Left ventricle myocardium inferior (tissue), 1 donor: ENCODE measurements around the gene BCR. TPM values are rescaled to one million over a fixed set of nuclear protein-coding genes. Genes with fewer than 3 reads are reported as not detected.
"Not testable (repeated sequence)": the region's sequence is repeated elsewhere in the genome, so short reads cannot be mapped to it uniquely, and the experiment has no call there.

Experiments
- DNase-seq: peaks from one replicate; pipeline ENCODE4 v3.0.0-alpha.2; 2020
- H3K27ac ChIP-seq: fragments of 200-600 bp; replicated peaks from 2 replicates; pipeline ENCODE4 v1.8.0; 2021
- H3K27me3 ChIP-seq: fragments of 200-600 bp; 2 replicates; pipeline ENCODE4 v1.8.0; 2021; ENCODE audit warnings: low read depth
- H3K36me3 ChIP-seq: fragments of 200-600 bp; 2 replicates; pipeline ENCODE4 v1.8.0; 2021
- H3K4me1 ChIP-seq: fragments of 200-600 bp; 2 replicates; pipeline ENCODE4 v1.8.0; 2021
- H3K4me3 ChIP-seq: fragments of 200-600 bp; 2 replicates; pipeline ENCODE4 v1.8.0; 2021; ENCODE audit warnings: mild to moderate bottlenecking, moderate library complexity
- H3K9me3 ChIP-seq: fragments of 200-600 bp; replicated peaks from 2 replicates; pipeline ENCODE4 v1.8.0; 2021
- CTCF ChIP-seq: fragments of 200-600 bp; IDR thresholded peaks from 2 replicates; pipeline ENCODE4 v1.8.0; 2021; ENCODE audit warnings: antibody characterized with exemption, mild to moderate bottlenecking, borderline replicate concordance
- intact Hi-C: fragments of 100-400 bp; cut with micrococcal nuclease; formaldehyde crosslinking; loops from one replicate; pipeline ENCODE4 v1.11.0; 2022
- total RNA-seq: library from RNA; stranded (reverse); fragmentation: NEBNext Ultra II Directional; extraction: Animal tissue kit (Norgen Biotek cat#: 25700); gene quantifications from one replicate; pipeline ENCODE4 v1.2.1, GENCODE V29; 2021
- donor health status: DM: no; HTN: yes; CAD: no; lungs with severe emphysema.

BCR gene
- total RNA-seq, 1 donor from 2014 or later, result 26.7 TPM

GRCh38 chr22:23325183-23325582, 144.9 kb downstream of the BCR start:
- Histone ChIP-seq H3K9me3 (no peaks in the 10 kb centered on the region), H3K36me3 (no peaks in the 10 kb centered on the region), H3K27ac (no peak overlapping the region), H3K27me3 (peaks cover 6% of the 10 kb centered on the region), H3K4me3 (no peak overlapping the region), H3K4me1 (no peaks in the 10 kb centered on the region)
- TF ChIP-seq CTCF, result no peak
- DNase-seq, result no peak
- intact Hi-C loops, result no loop called here

DNA sequence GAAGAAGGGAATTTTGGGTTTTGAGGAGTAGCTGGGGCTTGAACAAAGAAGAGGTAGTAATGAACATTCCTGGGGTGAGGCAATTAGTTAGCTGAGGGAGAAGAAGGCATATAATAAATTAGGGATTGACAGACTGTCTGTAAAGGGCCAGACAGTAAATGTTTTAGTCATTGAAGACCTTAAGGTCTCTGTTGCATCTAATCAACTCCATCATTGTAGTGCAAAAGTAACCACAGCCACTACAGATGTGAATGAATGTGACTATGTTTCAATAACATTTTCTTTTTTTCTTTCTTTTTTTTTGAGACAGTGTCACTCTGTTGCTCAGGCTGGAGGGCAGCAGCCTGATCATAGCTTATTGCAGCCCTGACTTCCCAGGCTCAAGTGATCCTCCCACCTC, 153.5 kb downstream of the BCR start:
- intact Hi-C loops, DNase-seq, H3K27ac ChIP-seq, H3K9me3 ChIP-seq, H3K36me3 ChIP-seq, H3K27me3 ChIP-seq, H3K4me3 ChIP-seq, H3K4me1 ChIP-seq: not testable (repeated sequence)

DNA sequence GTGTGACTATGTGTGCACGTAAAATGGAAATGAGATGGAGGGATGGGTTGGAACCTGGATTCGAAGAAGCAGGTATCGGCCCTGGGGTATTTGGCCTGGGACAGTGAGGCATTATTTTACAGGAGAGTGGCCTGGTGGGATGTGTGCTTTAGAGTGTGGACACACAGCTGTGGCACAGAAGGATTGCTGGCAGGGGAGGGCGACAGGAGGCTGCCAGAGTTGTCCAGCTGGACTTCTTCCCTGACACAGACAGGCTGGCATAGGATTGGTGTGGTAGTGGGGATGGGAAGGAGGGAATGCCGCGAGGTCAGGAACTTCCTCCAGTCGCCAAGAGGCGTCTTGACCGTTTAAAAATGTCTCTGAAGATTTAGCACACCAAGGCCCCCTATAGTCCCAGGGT, 157.4 kb downstream of the BCR start:
- intact Hi-C loops, H3K27me3 ChIP-seq: not testable (repeated sequence)

DNA sequence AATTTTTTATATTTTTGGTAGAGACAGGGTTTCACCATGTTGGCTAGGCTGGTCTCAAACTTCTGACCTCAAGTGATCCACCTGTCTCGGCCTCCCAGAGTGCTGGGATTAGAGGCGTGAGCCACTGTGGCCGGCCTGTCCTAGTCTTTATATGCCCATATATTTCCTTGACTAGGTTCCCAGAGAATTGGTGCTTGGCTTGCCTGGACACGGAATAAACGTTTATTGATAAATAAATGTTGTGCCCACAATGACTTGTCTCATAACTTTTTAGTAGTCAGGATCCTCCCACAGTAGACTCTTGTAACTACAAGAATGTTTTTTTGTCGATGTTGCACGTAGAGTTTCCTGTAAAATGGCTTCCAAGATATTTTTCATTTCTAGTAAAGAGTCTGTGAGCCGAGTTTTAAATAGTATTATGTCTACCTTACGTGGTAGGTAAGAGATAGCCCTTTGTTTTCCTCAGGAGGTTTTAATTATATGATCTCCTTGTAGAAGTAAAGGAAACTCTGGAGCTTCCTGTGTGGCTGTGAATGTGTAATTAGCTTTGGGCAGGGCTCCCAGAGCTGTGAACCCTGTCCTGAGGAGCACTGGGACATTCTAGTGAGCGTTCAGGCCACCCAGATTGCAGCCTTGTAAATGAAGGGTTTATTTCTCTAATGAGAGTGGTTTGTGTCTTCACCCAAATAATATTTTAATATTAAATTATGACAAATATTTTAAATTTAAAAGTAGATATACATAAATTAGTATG, 161.8 kb downstream of the BCR start:
- H3K4me1 ChIP-seq, DNase-seq, intact Hi-C loops, H3K27me3 ChIP-seq, H3K27ac ChIP-seq, H3K4me3 ChIP-seq, H3K9me3 ChIP-seq, H3K36me3 ChIP-seq: not testable (repeated sequence)

More for the DNA sequence above, 157.4 kb downstream of the BCR start:
- H3K9me3 ChIP-seq, H3K4me1 ChIP-seq, DNase-seq, H3K27ac ChIP-seq, H3K4me3 ChIP-seq, H3K36me3 ChIP-seq: not testable (repeated sequence)

DNA sequence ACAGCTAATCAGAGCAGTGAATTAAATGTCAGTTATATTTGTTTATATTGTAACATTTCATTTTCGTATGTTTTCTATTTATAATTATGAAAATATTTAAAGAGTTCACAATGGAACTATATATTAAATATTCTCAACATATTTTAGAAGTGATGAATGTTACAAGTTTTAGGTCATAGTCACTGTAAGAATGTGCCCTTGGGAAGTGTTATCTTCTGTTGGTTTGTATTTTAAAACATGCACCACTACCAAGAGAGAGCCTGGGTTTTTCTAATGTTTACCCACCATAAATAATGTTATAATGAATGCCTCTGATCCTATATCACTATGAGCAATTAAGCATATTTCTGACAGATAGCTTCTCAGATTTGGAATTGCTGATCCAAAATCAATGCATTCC, 171.0 kb downstream of the BCR start:
- H3K27me3 ChIP-seq, result peaks cover 26% of the 10 kb centered on the region
- intact Hi-C loops, result no loop called here
- no peak for TF ChIP-seq CTCF
- no peak for DNase-seq
- no peaks in the 10 kb centered on the region for H3K4me1 ChIP-seq
- H3K27ac ChIP-seq, result no peak overlapping the region
- no peaks in the 10 kb centered on the region for H3K9me3 ChIP-seq
- no peak overlapping the region for H3K4me3 ChIP-seq
- H3K36me3 ChIP-seq, result no peaks in the 10 kb centered on the region

- H3K4me3 ChIP-seq, result no peak overlapping the region
- DNase-seq, result no peak
- no peaks in the 10 kb centered on the region for H3K4me1 ChIP-seq
- intact Hi-C loops, result no loop called here
- no peaks in the 10 kb centered on the region for H3K9me3 ChIP-seq
- no peak overlapping the region for H3K27ac ChIP-seq
- H3K36me3 ChIP-seq, result no peaks in the 10 kb centered on the region
- TF ChIP-seq CTCF, result no peak
- peaks cover 33% of the 10 kb centered on the region for H3K27me3 ChIP-seq
These were observed 172.7 kb downstream of the BCR start for GRCh38 chr22:23353004-23353403.

- intact Hi-C loops, result no loop called here
- Histone ChIP-seq H3K4me1 (no peaks in the 10 kb centered on the region), H3K27ac (no peak overlapping the region), H3K27me3 (peaks cover 36% of the 10 kb centered on the region), H3K36me3 (no peaks in the 10 kb centered on the region), H3K9me3 (no peaks in the 10 kb centered on the region), H3K4me3 (no peak overlapping the region)
- DNase-seq, result no peak
- TF ChIP-seq CTCF, result no peak
These were observed 173.4 kb downstream of the BCR start for GRCh38 chr22:23353696-23354095.
